Embryonic facial prominence (tissue), 1 donor: ENCODE data around the gene KSR2.
"Not testable (repeated sequence)": the region's sequence is repeated elsewhere in the genome, so short reads cannot be mapped to it uniquely, and the experiment has no call there.

Experiments
- DNase-seq: peaks from one replicate; pipeline ENCODE4 v3.0.0-alpha.2; 2016; ENCODE audit errors: extremely low spot score

KSR2 gene

DNA sequence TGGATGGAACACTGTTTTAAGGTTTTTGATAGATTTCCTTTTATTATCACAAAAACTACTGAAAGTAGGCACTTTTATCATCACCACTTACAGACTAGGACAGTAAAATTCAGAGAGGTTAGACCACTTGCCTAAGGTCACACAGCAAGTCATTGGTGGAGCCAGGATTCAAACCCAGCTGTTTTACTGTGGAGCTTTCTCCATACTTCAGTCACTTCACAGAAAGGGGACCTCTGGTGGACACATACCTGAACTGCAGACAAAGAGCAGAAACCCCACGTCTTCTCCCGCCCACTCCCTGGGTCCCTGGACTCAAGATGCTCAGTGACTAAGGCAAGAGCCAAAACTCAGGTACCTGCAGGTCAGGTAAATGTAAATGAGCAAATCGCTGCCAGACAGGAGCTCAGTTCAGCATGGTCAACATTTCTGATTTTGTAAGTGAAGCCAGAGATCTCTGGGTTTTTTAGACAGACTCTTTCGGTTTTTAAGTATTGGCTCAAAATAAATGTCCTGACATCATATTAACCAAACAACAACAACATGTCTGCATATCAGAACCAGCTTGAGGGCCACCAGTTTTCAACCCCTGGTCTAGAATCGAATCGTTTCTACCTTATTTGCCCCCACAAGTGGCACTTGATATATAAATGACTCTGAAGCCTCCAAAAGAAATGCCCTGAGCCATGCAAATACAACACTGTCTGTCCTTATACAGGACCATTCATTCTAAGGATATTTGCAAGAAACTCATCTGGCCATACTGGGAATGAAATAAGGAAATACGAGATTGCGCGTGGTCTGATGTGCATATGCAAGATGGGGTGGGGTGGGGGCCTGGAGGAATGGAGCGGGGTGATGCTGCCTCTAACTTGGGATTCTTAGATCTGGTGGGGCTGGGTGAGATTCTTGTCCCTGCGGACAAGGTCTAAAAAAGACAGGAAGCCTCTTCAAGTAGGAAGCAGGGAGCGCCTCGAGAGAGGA lies 110.9 kb downstream of the KSR2 start:
- no peak for DNase-seq

DNA sequence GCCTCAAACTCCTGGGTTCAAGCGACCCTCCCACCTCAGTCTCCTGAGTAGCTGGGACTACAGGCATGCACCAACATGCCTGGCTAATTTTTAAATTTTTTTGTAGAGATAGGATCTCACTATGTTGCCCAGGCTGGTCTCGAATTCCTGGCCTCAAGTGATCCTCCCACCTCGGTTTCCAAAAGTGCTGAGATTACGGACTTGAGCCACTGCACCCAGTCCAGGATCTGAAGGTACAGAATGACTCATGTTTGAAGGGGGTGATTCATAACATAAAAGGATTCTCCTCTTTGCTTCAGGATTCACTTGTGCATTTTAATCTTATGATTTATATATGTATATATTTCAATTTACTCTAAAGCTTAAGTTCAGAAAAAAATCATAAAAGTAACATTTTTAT lies 111.7 kb downstream of the KSR2 start:
- DNase-seq = not testable (repeated sequence)

- no peak for DNase-seq
These were observed 113.6 kb downstream of the KSR2 start for GRCh38 chr12:117855165-117855564.

- no peak for DNase-seq
These were observed 114.3 kb downstream of the KSR2 start for GRCh38 chr12:117854339-117855012.

DNA sequence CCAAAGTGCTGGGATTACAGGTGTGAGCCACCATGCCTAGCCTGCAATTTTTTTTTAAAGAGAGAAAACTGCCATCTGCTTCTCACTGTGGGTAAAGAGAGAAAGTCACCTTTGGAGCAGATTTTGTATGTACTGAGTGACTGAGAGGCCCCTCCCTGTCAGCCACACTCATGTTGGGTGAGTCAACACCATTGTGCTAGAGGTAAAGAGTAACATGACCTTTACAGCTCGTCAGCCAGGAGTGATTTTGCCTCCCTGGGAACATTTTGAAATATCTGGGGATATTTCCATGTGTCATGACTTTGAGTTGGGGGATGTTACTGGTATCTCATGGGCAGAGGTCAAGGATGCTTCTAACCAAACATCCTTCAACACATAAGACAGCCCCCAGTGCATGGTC lies 115.2 kb downstream of the KSR2 start:
- DNase-seq = no peak

DNA sequence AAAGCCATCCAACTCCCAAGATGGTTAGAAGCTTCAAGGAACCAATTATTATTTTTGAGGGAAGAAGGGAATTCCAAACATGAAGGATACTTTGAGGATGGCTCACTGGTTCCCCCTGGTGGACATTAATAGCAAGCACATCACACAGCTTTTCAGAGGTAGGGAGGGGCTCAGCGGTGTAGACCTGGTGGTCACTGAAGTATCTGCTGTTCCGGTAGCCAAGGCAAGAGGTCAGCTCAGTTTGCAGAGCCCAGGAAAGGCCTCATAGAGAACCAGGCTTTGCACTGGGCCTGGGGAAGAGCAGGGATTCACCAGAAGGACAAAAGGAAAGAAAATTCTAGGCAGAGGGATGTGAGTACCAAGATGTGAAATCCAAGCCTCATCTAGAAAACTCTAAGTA lies 118.7 kb downstream of the KSR2 start:
- no peak for DNase-seq

DNA sequence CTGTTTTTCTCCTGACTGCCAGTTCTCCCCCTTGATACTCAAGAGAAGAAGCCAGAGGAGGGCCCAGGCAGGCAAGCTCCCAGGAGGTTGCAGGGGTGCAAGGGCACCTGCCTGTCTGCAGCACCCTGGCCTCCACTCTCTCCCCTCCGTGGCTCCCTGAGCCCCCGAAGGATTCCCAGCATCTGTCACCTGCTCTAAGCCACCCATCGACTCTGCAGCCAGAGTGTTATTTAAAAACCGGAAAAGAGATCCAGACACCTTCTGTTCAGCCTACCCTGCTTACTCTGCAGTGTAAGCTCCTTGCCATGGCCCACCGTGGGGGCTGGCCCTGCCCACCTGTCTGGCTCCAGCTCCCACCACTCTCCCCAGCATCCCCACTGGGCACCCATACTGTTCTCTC lies 121.4 kb downstream of the KSR2 start:
- no peak for DNase-seq

DNA sequence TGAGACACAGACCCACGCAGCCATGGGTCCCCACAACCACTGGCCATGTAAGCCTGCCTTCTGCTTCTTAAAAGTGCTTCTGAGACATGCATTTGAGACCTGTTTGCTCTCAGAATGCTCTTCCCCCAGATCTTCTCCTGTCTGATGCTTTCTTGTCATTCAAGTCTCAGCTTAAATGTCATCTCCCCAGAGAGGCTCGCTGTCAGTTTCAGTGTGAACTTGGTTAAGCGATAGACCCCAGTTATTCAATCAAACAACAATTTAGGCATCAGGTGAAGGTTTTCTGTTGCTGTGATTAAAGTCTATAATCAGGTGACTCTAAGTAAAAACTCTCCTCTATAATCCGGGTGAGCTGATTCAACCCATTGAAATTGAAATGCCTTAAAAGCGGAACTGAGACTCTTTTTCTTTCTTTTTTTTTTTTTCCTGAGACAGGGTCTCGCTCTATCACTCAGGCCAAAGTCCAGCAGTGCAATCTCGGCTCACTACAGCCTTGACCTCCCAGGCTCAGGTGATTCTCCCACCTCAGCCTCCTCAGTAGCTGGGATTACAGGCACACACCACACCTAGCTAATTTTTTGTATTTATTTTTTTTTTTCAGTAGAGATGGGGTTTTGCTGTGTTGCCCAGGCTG lies 123.4 kb downstream of the KSR2 start:
- no peak for DNase-seq

- no peak for DNase-seq
These were observed 124.5 kb downstream of the KSR2 start for GRCh38 chr12:117844114-117844830.

- DNase-seq = no peak
These were observed 126.2 kb downstream of the KSR2 start for GRCh38 chr12:117842630-117843029.

- DNase-seq = no peak
These were observed 126.6 kb downstream of the KSR2 start for GRCh38 chr12:117842220-117842619.

DNA sequence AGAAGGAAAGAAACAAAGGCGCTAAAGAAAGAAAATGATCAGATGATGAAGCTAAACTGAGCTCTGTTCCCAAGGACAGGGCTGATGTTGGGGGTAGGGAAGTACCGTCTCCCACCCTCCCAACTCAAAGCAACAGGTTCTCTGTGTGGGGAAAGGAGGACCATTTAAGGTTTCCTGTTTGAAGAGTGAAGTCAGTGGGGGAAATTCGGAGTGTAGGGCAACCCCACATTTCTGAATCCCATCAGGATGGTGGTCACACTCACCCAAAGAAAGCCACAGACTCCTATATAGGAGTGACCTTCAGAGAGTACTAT lies 131.1 kb downstream of the KSR2 start:
- no peak for DNase-seq

DNA sequence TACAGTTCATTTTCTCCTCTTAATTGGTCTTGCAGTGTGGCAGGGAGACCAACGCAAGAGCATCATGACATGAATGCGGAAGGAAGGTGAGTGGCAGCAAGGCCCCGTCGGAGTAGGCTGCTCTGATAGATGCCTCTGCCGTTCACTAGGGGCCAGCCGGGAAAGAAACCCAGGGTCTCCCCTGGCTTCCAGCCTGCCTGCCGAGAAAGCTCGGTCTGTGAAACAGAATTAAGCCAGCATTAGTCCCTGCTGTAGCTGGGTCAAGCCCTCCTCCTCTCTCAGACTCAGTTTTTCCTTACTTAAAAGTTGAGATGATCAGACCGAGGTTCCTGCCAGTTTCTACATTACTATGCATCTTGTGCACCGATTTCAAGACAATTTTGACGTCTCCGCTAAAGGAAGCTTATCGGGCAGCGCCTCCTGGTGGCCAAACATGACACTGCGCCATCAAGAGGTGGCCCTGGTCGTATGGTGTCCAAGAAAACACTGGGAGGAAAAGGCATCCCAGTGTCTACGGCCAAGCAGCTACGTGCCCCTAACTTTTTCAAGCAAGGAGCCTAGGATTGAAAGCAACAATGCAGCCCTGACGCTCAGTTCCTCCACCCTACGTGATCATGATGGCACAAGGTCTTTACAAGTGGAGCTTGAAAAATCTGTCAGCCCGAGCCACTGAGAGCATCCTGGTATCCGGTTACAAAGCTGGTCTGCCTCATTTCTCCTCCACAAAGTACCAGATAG lies 131.6 kb downstream of the KSR2 start:
- peak; percentile 61 for DNase-seq

- DNase-seq = no peak
These were observed 132.3 kb downstream of the KSR2 start for GRCh38 chr12:117836476-117836875.

- DNase-seq = no peak
These were observed 133.6 kb downstream of the KSR2 start for GRCh38 chr12:117835156-117835555.

GRCh38 chr12:117832459-117833457 lies 136.0 kb downstream of the KSR2 start:
- DNase-seq = no peak

DNA sequence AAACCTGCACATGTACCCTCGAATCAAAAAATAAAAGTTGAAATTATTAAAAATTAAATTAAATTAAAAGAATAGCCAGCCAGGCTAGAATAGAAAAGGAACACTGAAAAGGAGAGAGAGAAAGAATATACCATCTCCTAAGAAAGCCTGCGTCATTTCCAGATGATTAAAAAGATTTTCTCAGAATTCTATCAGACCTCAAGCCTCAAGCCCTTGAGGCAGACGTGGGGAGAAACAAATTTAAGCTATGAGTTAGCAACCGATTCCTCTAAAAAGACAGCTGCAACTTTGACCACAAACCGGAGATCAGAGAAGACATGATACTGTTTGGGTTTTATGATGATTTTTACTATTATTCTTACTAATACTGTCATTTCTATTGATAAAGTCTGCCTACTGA lies 138.3 kb downstream of the KSR2 start:
- DNase-seq = no peak

DNA sequence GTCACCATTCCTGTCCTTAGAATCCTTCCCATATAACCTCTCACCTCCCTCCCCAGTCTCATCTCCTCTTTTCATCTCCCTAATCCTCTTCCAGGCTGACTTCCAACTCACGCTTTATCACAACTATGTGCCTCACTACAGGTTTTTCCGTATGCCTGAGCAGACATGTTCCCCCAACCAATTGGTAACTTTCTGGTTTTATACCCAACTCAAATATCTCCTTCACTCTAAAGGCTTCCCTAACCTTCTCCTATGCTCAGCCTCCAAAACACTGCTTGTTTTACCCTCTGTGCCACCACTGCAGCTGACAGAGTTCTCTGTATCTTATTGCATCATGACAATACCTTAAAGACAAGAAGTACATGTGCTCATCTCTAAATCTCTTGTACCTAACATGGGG lies 139.7 kb downstream of the KSR2 start:
- DNase-seq = no peak

DNA sequence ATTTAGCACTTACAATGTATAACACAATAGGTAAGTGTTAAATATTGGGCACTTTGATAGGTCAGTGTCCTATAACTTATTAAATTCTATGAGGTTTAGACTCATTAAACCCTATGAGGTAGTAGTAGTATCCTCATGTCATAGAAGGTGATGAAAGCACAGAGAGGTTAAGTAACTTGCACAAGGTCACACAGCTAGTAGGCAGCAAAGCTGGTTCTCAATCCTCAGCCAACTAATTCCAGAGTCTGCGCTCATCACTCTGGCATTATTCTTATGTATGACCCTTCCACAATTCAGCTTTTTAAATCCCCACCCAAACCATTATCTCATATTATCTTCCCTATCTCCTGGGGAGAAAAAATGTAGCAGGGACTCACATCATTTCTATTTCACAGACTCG lies 141.1 kb downstream of the KSR2 start:
- DNase-seq = no peak

DNA sequence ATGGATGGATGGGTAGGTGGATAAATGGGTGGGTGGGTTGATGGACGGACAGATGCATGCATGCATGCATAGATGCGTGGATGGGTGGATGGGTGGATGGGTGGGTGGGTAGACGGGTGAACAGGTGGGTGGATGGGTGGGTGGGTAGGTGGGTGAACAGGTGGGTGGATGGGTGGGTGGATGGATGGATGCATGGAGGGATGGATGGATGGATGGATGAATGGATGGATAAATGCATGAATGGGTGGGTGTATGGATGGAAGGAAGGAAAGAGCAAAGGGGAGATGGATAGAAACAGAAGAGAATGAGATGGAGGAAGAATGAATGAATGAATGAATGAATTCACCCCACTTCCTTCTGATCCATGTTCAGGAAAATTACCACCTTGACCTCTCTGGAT lies 143.0 kb downstream of the KSR2 start:
- DNase-seq = no peak
